ENCODE data around the gene OPN1SW. TPM values are rescaled to one million over a fixed set of nuclear protein-coding genes. Genes with fewer than 3 reads are reported as not detected.

Gene OPN1SW
- total RNA-seq, 2 donors from 2014 or later: not detected

DNA sequence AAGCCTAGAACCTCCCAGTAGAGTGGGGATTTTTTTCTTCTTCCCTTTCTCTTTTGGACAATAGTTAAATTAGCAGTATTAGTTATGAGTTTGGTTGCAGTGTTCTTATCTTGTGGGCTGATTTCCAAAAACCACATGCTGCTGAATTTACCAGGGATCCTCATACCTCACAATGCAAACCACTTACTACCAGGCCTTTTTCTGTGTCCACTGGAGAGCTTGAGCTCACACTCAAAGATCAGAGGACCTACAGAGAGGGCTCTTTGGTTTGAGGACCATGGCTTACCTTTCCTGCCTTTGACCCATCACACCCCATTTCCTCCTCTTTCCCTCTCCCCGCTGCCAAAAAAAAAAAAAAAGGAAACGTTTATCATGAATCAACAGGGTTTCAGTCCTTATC is 5.4 kb downstream of the OPN1SW start:
- Mint-ChIP-seq H3K9me3 (no peaks in the 10 kb centered on the region), H3K27me3 (ENCODE audit: low read depth) (no peaks in the 10 kb centered on the region), H3K4me3 (no peak overlapping the region), H3K27ac (no peak overlapping the region), H3K36me3 (ENCODE audit: insufficient read depth in 2 of 2) (peaks cover 0 to 21% of the 10 kb centered on the region in 2 donors), H3K4me1 (ENCODE audit: low read depth) (no peaks in the 10 kb centered on the region)
- no peak for DNase-seq
- no peak for ATAC-seq (replicated peaks in 1 of 2)

DNA sequence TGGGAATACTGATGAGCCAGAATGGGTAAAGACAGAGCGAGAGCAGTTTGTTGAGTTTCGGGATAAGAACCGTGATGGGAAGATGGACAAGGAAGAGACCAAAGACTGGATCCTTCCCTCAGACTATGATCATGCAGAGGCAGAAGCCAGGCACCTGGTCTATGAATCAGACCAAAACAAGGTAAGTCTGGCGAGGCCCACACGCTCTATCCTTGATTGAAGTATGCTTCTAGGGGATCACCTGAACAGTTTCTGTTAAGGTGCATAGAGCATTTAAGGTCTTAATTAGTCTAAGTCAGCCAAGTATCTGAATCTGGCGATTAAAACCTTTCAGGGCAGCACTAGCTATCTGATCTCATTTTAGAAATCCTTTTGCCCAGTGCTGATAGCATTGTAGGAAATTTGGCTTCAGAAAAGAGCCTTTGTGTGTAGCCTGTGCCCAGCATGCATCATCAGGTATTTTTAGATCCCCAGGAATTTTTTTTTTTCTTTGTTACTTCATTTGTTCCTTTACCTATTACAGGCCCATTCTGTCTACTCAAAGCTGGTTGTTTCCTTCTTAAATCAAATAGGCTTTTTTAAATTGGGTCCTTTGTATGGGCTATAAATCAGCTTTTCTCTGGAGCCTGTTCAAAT is 8.0 kb downstream of the OPN1SW start:
- H3K27ac Mint-ChIP-seq: no peak overlapping the region
- H3K36me3 Mint-ChIP-seq (ENCODE audit: insufficient read depth in 2 of 2): peaks cover 3 to 26% of the 10 kb centered on the region in 2 donors
- ATAC-seq (replicated peaks in 1 of 2) (no peak), DNase-seq (no peak)
- H3K4me1 Mint-ChIP-seq (ENCODE audit: low read depth): no peaks in the 10 kb centered on the region
- no peaks in the 10 kb centered on the region for H3K9me3 Mint-ChIP-seq
- H3K4me3 Mint-ChIP-seq: no peak overlapping the region
- no peaks in the 10 kb centered on the region for H3K27me3 Mint-ChIP-seq (ENCODE audit: low read depth)

DNA sequence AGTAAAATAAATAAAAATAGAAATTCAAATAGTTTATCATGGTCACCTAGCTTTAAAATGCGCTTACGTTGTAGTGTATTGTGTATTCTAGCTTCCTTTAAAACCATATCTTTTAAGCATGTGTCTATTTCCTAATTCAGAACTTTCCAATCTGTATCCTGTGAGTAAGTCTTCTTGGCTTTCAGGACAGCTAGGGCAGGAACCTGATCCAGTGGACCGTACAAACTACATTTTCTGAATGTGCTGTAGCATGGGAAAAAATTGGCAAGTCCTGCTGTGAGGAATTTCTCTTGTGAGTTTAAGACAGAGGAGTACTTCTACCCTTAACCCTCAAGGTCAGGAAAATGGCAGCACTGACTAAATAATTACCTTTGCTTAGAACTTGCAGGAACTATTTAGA is 12.1 kb downstream of the OPN1SW start:
- Mint-ChIP-seq H3K4me3 (no peak overlapping the region), H3K27me3 (ENCODE audit: low read depth) (no peaks in the 10 kb centered on the region), H3K9me3 (no peaks in the 10 kb centered on the region), H3K27ac (no peak overlapping the region), H3K36me3 (ENCODE audit: insufficient read depth in 2 of 2) (peaks cover 5 to 9% of the 10 kb centered on the region in 2 donors), H3K4me1 (ENCODE audit: low read depth) (no peaks in the 10 kb centered on the region)
- DNase-seq (no peak), ATAC-seq (replicated peaks in 1 of 2) (no peak)

DNA sequence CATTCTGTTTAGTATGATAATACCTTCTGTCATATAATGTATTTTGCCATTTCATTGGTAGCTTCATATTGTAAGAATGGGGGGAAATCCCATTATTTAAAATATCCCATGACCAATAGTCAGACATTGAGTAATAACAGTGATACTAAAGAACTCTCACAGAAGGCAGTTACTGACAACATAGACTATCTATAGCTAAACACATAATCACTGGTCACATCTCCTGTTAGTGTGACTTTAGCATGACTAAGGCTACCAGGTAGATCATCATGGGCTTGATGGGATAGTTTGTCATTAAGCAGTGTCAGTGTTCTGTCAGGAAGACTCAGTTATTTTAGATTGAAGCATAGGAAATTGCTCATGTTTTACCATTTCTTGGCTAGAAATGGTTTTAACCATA is 16.4 kb downstream of the OPN1SW start:
- H3K36me3 Mint-ChIP-seq (ENCODE audit: insufficient read depth in 2 of 2): peaks cover 9 to 10% of the 10 kb centered on the region in 2 donors
- no peaks in the 10 kb centered on the region for H3K27me3 Mint-ChIP-seq (ENCODE audit: low read depth)
- ATAC-seq (replicated peaks in 1 of 2): peak in 1 of 2 donors; percentile 63
- no peak for DNase-seq
- H3K4me3 Mint-ChIP-seq: no peak overlapping the region
- H3K27ac Mint-ChIP-seq: no peak overlapping the region
- H3K9me3 Mint-ChIP-seq: no peaks in the 10 kb centered on the region
- H3K4me1 Mint-ChIP-seq (ENCODE audit: low read depth): no peaks in the 10 kb centered on the region

DNA sequence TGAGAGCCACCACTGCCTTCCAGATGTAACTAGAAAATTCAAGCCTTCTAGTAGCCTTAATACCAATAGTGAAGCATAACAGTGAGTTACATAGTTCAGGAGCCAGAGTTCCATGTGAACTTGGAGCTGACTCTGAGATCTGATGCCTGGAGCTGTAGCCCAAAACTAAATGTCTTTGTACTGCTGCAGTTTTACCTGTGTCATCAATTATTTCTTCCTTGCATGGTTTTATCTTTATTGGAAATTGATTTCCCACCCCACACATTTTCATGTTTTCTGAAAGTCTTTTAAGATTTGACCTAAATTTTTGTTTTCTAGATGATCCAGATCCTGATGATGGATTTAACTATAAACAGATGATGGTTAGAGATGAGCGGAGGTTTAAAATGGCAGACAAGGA is 17.0 kb downstream of the OPN1SW start:
- no peak for DNase-seq
- H3K9me3 Mint-ChIP-seq: no peaks in the 10 kb centered on the region
- peaks cover 6 to 10% of the 10 kb centered on the region in 2 donors for H3K36me3 Mint-ChIP-seq (ENCODE audit: insufficient read depth in 2 of 2)
- ATAC-seq (replicated peaks in 1 of 2): no peak
- no peak overlapping the region for H3K4me3 Mint-ChIP-seq
- no peaks in the 10 kb centered on the region for H3K27me3 Mint-ChIP-seq (ENCODE audit: low read depth)
- H3K4me1 Mint-ChIP-seq (ENCODE audit: low read depth): no peaks in the 10 kb centered on the region
- H3K27ac Mint-ChIP-seq: no peak overlapping the region

DNA sequence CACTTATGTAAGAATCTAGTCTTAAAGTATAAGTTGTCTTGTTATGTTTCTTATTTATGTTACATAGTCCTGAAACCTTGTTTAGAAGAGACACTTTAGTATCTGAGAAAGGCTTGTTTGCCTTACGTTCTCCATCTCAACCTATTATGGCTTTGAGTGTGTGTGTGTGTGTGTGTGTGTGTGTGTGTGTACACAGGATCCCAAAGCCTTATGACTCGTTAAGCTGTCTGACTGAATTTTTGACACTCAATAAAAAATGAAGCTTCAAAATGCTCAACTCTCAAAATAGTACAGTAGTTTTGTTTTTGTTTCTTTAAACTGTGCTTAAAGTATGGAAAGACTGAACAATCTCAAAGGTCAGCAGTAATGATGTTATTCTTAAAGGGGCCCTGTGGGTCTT is 18.4 kb downstream of the OPN1SW start:
- DNase-seq: no peak
- no peaks in the 10 kb centered on the region for H3K9me3 Mint-ChIP-seq
- H3K4me1 Mint-ChIP-seq (ENCODE audit: low read depth): no peaks in the 10 kb centered on the region
- no peak overlapping the region for H3K4me3 Mint-ChIP-seq
- no peak overlapping the region for H3K27ac Mint-ChIP-seq
- H3K36me3 Mint-ChIP-seq (ENCODE audit: insufficient read depth in 2 of 2): peaks cover 2 to 7% of the 10 kb centered on the region in 2 donors
- ATAC-seq (replicated peaks in 1 of 2): no peak
- no peaks in the 10 kb centered on the region for H3K27me3 Mint-ChIP-seq (ENCODE audit: low read depth)

DNA sequence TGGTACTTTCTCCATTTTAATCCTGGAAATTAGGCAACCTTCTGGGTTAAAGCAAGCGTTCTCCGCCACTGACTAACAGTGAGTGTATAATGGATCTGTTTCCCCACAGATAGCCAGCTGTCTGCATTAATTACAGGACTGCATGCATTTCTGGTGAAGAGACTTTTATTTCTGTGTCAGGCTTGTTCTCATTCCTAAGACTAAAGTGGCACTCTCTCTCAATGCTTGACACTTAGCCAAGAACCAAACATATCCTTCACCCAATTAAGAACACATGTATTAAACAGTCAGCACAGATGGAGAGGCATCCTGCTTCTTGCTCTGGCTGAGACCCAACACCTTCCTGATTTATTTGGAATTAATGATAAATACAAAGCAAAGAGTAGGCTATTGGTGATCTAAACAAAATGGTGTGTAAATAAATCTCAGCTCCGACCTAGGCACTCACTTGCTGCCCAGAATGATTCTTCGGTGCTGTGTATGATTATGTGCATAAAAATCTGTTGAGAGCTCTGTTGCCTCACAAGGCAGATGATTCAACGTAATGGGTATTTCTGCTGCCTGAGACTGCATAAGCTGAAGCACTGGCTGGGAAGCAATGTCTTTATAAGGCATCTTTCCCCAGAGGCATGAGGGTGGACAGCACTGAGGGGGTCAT is 19.6 kb downstream of the OPN1SW start:
- ATAC-seq (replicated peaks in 1 of 2): no peak

DNA sequence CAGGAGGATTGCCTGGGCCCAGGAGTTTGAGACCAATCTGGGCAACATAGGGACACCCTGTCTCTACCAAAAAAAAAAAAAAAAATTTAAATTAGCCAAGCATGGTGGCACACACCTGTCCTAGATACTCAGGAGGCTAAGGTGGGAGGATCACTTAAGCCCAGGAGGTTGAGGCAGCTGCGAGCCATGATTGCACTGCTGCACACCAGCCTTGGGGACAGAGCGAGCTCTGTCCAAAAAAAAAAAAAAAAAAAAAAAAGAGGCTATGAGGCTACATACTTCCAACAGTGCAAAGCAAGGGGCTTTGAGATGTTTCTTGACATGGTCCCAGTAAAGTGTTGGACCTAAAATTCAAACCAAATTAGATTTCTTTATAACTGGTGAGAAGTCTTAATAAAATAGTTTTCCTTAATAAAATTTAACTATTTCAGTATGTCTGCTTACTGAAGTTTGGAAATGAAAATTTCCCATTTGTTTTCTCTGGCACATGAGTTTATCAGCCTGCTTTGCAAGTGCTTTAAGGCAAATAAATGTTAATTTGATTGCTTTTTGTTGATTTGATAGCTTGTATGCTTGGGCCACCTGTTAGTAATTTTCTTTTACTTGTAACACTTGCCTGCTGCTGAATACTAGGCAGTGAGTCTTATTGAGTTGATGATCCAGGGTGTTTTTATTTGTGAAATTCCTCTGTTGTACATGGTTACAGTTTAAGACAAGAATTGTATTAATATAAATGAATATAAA is 20.3 kb downstream of the OPN1SW start:
- no peak overlapping the region for H3K4me3 Mint-ChIP-seq
- DNase-seq (no peak), ATAC-seq (replicated peaks in 1 of 2) (no peak)
- no peaks in the 10 kb centered on the region for H3K4me1 Mint-ChIP-seq (ENCODE audit: low read depth)
- H3K9me3 Mint-ChIP-seq: no peaks in the 10 kb centered on the region
- H3K27ac Mint-ChIP-seq: no peak overlapping the region
- H3K27me3 Mint-ChIP-seq (ENCODE audit: low read depth): no peaks in the 10 kb centered on the region
- H3K36me3 Mint-ChIP-seq (ENCODE audit: insufficient read depth in 2 of 2): peaks cover 2 to 7% of the 10 kb centered on the region in 2 donors

More for the DNA sequence above, 19.6 kb downstream of the OPN1SW start:
- no peaks in the 10 kb centered on the region for H3K27me3 Mint-ChIP-seq (ENCODE audit: low read depth)
- H3K9me3 Mint-ChIP-seq: no peaks in the 10 kb centered on the region
- peaks cover 2 to 7% of the 10 kb centered on the region in 2 donors for H3K36me3 Mint-ChIP-seq (ENCODE audit: insufficient read depth in 2 of 2)
- DNase-seq: no peak
- H3K27ac Mint-ChIP-seq: no peak overlapping the region
- H3K4me1 Mint-ChIP-seq (ENCODE audit: low read depth): no peaks in the 10 kb centered on the region
- H3K4me3 Mint-ChIP-seq: no peak overlapping the region

DNA sequence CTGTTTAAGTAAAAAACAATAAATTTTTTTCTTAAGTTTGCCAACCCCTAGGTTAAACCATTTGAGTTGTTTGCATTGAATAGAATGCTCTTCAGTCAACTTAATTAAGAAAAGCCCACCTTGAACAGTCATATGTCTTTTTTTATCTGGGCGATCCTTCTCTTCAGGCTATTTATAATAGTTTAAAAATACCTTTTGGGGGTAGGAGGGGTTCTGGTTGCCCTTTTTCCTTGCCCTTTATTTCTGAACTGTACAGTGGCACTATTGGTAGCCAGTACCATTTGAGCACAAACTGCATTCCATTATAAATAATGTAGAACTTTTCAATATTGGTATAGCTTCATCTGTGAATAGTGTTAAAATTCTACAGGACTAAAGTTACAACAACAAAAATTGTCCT is 23.3 kb downstream of the OPN1SW start:
- Mint-ChIP-seq H3K27ac (no peak overlapping the region), H3K36me3 (ENCODE audit: insufficient read depth in 2 of 2) (peaks cover 5 to 6% of the 10 kb centered on the region in 2 donors), H3K4me1 (ENCODE audit: low read depth) (peaks cover 5% of the 10 kb centered on the region), H3K4me3 (no peak overlapping the region), H3K9me3 (no peaks in the 10 kb centered on the region), H3K27me3 (ENCODE audit: low read depth) (no peaks in the 10 kb centered on the region)
- no peak for DNase-seq
- ATAC-seq (replicated peaks in 1 of 2): no peak

DNA sequence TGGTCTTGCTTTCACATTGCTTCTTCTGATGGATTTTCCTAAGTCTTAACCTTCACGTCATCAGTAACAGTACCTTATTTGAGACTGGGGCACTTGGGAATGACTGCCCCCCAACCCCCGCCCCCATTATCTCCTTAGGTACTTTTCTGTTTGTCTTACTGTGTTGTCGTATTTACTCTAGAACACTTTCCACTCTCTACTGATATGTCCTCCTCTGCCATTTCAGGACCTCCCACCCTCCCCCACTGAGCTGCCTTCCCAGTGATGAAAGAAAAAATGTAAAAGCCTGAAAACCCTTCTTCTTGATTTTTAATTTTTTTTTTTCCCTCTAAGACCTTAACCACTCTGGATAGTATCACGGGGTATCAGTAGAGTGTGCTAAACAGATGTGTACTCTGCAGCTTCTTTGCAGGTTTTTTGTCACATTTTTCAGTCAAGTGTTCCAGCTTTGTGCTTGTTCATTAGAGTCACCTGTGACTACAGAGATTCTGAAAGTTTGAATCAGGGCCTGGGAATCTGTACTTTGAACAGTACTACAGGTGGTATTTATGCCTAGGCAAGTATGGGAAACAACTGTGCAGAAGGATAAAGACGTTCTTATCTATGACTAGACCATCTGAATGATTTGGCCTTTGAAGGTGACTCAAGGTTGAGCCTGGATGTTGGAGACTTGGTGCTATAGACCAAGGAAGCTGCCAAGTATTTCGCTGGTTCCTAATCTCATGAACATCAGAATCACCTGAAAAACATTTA is 28.1 kb downstream of the OPN1SW start:
- DNase-seq (no peak), ATAC-seq (replicated peaks in 1 of 2) (no peak)
- H3K9me3 Mint-ChIP-seq: no peaks in the 10 kb centered on the region
- no peak overlapping the region for H3K27ac Mint-ChIP-seq
- peaks cover 2 to 7% of the 10 kb centered on the region in 2 donors for H3K36me3 Mint-ChIP-seq (ENCODE audit: insufficient read depth in 2 of 2)
- H3K4me1 Mint-ChIP-seq (ENCODE audit: low read depth): peaks cover 25% of the 10 kb centered on the region
- no peak overlapping the region for H3K4me3 Mint-ChIP-seq
- H3K27me3 Mint-ChIP-seq (ENCODE audit: low read depth): no peaks in the 10 kb centered on the region

DNA sequence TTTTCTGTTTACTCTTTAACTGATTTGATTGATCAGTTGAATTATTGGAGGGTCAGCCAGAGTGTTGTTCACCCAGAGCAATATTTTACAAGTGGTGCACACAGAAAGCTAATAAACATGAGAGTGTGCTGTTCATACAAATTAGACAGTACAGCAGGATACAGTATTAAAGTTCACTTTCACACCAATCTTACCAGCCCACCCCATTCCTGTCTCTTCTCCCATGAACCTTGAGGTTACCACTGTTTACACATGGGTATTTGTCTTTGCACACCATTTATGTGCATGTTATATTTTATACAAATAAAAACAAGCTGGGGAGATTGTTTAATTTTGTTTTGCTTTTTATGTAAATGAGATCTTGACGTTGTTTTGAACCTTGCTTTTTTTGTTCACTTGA is 29.9 kb downstream of the OPN1SW start:
- no peaks in the 10 kb centered on the region for H3K27me3 Mint-ChIP-seq (ENCODE audit: low read depth)

DNA sequence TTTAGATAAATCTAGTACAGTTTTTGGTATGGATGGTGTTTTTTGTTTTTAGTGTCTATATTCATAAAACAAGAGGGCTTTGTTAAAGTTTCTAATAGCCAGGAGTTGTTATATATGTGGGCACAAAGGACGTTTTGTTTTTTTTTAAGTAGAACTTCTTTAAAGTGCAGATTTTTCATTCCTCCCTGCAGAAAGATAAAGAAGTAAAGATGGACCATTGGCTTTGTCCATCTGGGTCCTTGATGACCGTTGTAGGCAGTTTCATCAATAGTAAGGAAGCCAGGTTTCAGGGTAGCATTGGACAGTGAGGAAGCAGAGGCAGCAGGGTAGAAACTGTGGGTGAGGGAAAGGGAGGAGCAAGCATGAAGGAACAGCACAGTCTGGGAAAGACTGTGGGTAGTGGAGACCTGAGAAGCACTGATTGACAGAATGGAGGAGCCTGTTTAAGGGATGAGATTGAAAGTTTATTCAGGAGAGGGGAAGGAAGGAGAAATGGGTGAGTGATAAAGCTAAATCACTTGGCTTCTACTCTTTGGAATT is 31.2 kb downstream of the OPN1SW start:
- ATAC-seq (replicated peaks in 1 of 2): no peak
- no peak overlapping the region for H3K27ac Mint-ChIP-seq
- DNase-seq: no peak
- no peaks in the 10 kb centered on the region for H3K9me3 Mint-ChIP-seq
- no peak overlapping the region for H3K4me3 Mint-ChIP-seq
- no peaks in the 10 kb centered on the region for H3K27me3 Mint-ChIP-seq (ENCODE audit: low read depth)
- H3K36me3 Mint-ChIP-seq (ENCODE audit: insufficient read depth in 2 of 2): peaks cover 4 to 10% of the 10 kb centered on the region in 2 donors
- H3K4me1 Mint-ChIP-seq (ENCODE audit: low read depth): peaks cover 51% of the 10 kb centered on the region

More for the DNA sequence above, 29.9 kb downstream of the OPN1SW start:
- no peak for ATAC-seq (replicated peaks in 1 of 2)
- DNase-seq: no peak
- H3K4me1 Mint-ChIP-seq (ENCODE audit: low read depth): peaks cover 41% of the 10 kb centered on the region
- H3K27ac Mint-ChIP-seq: no peak overlapping the region
- H3K36me3 Mint-ChIP-seq (ENCODE audit: insufficient read depth in 2 of 2): peaks cover 2 to 7% of the 10 kb centered on the region in 2 donors
- no peaks in the 10 kb centered on the region for H3K9me3 Mint-ChIP-seq
- H3K4me3 Mint-ChIP-seq: no peak overlapping the region

Data from activated T-cell treated with anti-CD3 and anti-CD28 coated beads, Interleukin-2, amount 50 U/mL, for 72 hours (primary cell).